Stimulated activated CD8-positive, alpha-beta memory T cell treated with anti-CD3 and anti-CD28 coated beads, Interleukin-7, amount 100 ng/mL, for 24 hours (primary cell): ENCODE measurements around the gene TBX5.

Source experiments
- DNase-seq: peaks from one replicate; pipeline ENCODE4 v3.0.0-alpha.2; 2020; ENCODE audit warnings: low read depth

Gene TBX5

GRCh38 chr12:114406316-114406983 is 506 bp upstream of the TBX5 start:
- DNase-seq = no peak

DNA sequence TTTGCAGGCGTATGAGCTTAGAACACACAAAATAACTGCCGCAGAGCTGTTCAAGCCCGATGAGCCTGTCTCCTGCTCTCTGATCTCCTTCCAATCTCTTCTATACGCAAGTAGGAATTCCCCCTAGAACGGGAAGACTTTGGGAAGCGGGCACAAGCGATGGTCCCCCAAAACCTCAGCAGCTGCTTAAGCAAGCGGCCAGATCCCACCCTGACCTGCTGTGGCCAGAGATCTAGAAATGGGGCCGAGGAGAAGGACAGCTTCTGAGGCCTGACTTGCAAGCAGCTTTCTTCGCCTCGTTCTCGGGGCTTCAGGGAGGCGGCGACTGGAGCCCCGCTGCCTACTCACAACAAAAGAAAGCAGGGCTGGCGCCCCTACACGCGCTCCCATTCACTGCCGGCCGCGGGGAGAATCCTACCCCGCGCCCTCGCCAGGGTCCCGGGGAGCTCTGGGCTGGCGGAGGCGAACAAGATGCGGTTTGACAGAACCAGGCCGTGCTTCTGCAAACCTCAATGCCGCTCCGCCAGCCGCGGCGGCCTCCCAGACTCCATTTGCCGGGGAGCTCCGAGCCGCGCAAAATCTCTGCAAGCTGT is 922 bp downstream of the TBX5 start:
- no peak for DNase-seq

DNA sequence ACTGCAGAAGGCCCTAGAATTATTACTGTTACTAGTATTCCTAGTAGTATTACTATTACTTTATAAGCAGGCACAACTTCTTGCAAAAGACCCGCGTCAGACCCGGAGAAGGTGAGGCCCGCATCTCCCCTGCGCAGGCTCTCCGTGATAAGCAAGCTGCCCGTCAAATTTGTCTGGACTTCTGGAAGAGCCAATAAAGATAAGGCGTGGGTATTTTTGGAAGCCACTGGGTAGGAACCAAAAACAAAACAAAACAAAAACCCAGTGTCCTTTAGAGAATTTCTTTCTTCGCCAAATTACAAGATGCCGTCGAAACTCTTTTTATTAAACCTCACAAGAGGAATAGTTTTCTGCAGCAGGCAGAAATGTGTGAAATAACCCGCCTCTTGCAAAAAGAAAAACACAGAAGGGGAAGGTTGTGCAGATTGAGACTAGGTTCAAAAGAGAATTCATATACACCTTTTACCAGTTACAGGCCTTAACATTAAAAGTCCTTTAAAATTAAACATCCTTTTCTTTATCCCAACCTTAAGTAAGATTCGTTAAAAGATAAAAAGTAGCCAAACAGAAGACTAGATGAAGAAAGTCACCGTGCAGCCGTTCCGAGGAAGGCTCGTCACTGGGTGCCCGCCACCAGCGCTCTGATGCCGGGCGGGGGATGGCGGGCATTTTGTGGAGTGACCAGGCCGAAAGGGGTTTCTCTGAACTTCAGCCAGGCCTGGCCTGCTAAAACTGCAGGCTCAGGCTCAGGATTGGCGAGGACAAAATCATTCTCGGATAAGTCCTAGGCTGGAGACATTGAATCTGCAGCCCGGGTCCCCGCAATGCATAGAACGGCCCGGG is 1.6 kb downstream of the TBX5 start:
- DNase-seq = no peak

DNA sequence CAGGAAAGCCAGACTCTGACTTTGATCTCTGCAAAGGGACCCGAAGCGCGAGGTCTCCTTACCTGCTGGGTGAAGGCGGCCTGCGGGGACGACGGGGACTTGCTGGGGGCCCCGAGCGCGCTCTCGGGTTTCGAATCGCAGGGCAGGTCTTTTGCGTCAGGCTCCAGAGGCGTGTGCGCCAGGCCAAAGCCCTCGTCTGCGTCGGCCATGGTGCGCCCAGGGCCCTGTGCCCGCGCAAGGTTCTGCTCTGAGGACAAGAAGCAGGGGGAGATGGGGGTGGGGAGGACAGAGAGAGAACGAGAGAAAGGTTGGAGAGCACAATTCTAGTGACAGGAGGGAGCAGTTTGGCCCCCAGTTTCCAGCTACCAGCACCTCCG is 2.3 kb downstream of the TBX5 start:
- no peak for DNase-seq

DNA sequence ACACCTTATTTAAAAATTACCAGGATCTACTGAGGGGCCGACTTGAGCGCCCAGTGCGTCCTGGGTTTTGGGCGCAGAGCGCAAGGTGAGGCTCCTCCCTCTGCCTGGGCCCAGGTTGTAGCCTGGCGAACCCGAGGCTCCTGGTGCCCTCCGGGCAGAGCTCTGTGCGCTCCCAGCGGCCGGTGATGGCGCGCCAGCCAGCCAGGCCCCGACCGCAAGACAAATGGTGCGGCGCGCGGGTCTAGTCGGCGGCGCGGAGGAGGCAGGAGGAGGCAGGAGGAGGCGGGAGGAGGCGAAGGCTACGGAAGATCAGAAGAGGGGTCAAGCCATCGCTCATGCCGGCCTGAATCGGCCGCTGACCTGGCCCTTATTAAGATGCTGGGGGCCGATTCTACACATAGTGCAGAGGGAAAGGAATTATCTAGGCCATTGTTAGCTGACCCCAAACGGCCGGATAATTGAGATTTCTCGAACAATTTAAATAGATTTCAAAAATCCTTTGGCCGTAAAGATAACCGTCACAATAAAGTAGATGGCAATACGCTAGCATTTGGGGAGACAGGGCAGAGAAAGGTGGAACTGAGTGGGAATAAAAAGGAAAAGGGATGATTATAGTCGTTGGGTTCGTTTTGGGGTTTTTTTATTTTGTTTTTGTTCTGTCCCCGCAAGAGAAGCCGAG is 2.8 kb downstream of the TBX5 start:
- no peak for DNase-seq

GRCh38 chr12:114402084-114402717 is 3.7 kb downstream of the TBX5 start:
- DNase-seq = no peak

DNA sequence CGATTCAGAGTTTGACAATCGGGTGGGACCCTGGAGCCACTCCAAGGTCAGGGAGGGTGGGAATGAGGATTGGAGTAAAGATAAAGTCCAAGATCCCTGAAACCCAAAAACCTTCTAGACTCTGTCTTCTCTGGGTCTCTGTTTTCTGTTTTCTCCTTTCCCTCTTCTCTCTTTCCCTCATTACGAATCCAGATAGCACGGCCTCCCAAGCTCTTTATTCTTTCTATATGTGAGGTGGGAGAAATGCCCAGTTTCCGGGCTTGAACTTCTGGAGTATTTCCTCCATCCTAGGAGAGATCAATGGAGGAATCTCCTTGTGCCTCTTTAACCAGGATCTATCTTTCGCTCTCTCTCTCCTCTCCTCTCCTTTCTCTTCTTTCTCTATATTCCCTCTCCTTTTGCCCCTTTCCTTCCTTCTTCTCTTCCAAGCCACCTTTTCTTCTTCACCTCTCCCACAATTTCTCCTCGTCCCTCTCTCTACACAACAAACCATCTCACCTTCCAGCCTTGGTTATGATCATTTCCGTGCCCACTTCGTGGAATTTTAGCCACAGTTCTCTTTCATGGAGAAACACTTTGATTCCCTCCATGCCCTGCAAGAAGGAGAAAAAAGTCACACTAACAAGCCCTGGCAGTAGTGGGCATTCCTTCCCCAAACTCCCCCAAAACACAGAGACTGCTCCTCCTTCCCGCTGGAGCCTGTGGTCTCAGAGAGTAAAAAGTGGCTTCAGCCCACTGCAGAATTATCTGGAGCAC is 4.4 kb downstream of the TBX5 start:
- DNase-seq = no peak

DNA sequence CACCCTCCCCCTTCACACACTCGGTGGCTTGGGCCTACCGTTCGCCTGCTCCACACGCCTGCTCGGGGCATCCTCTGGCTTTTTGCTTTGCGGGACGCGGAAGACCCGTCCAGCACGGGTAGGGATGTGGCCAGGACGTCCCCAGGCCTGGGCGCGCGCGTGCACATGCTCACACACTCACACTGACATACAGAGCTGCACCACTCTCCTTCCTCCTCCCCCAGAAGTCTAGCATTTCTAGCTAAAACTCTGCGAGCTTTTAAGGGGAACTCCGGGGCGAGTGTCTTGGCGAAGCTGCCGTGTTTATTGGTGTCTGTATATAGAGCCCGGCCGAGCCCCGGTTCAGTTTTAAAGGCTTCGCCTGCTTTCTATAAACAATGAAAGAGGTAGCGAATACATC is 5.0 kb downstream of the TBX5 start:
- DNase-seq = no peak

DNA sequence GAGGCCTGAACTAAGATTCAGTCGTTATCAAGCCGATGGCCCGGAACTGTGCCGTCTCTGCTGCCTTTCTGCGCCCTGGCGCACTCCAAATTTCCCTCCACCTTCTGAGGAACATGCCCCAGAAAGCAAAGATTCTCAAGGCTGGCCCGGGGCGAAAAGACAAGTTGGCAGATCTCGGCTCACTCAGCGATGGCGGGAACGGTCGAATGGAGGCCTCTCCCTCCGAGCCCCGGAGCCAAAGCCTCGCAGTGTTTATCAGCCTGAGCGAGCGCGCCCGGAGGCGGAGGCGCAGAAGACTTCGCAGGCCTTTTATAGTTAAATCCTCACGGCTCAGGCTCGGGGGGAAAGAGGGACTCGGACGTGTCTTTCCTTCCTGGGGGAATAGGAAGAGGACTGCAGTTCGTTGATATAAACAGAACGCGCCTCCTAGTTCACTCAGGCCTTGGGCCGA is 5.6 kb downstream of the TBX5 start:
- no peak for DNase-seq

DNA sequence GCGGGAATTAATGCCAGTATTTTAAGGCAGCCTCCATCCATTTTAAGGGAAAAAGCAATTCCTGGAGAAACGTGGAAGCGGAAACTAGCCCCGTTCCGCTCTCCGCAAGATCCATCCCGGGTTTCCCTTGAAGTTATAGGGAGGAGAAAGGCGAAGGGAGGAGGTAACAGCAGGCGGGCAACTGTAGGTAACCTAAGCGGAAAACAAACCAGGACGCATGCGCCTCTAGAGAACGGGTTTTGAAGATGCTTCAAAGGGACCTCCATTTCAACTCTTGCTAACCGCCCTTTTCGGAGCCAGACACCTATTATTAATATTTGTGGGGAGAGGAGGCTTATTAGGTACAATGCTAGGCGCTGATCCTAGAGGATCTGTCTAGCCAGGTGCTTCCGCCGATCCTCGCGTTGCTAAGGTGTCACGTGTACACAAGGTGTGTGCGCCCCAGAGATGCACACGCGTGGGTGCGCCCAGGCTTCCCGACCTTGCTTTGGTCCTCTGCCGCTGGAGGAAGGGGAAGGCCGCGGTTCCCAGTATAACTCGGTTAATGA is 6.2 kb downstream of the TBX5 start:
- no peak for DNase-seq

- DNase-seq = no peak
These were observed 7.7 kb downstream of the TBX5 start for GRCh38 chr12:114397978-114398881.

- DNase-seq = no peak
These were observed 8.8 kb downstream of the TBX5 start for GRCh38 chr12:114396869-114397719.

- no peak for DNase-seq
These were observed 9.6 kb downstream of the TBX5 start for GRCh38 chr12:114396153-114396868.

DNA sequence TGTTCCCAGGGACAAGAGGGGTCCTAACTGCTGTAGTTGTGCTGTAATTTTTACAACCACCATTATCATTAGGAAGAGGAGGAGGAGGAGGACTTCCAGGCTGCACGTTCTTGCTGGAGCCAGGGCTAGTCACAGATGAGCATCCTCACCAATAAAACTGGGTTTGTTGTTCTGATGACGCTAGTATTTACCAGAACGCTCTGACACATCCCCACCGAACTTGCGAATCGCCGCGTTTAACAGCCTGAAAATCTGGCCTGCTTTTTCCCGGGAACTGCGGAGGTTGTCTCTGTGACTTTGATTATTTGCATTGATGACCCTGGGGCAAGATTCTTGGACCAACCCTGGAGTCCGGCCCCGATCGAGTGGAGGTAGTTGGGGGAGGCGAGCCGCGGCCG is 10.2 kb downstream of the TBX5 start:
- no peak for DNase-seq

DNA sequence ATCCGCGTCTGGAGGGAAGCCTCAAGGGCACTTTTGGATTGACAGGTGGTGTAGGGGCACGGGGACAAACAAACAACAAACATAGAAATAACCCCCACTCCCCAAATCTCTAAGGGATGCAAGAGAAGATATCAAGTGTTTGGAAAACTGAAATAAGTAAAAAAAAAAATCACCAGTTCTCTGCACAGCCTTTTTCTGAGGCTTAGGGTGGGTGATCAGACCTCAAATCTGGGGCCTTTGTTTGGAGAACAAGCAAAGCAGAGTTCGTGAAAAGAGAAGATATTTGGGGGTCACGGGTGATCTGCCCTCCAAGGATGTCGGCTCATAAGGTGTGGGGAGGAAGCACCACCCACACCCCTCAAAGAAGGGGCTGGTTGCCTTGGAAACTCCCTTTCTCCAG is 10.7 kb downstream of the TBX5 start:
- DNase-seq = no peak

- no peak for DNase-seq
These were observed 12.4 kb downstream of the TBX5 start for GRCh38 chr12:114393569-114393968.

GRCh38 chr12:114392909-114393308 is 13.0 kb downstream of the TBX5 start:
- no peak for DNase-seq

- no peak for DNase-seq
These were observed 14.9 kb downstream of the TBX5 start for GRCh38 chr12:114391088-114391487.
